Left ventricle myocardium inferior (tissue), 1 donor: ENCODE measurements around the gene BRI3BP. TPM values are rescaled to one million over a fixed set of nuclear protein-coding genes. Genes with fewer than 3 reads are reported as not detected.

Source experiments
- DNase-seq: peaks from one replicate; pipeline ENCODE4 v3.0.0-alpha.2; 2020
- H3K27ac ChIP-seq: fragments of 200-600 bp; replicated peaks from 2 replicates; pipeline ENCODE4 v1.8.0; 2021
- H3K27me3 ChIP-seq: fragments of 200-600 bp; 2 replicates; pipeline ENCODE4 v1.8.0; 2021; ENCODE audit warnings: low read depth
- H3K36me3 ChIP-seq: fragments of 200-600 bp; 2 replicates; pipeline ENCODE4 v1.8.0; 2021
- H3K4me1 ChIP-seq: fragments of 200-600 bp; 2 replicates; pipeline ENCODE4 v1.8.0; 2021
- H3K4me3 ChIP-seq: fragments of 200-600 bp; 2 replicates; pipeline ENCODE4 v1.8.0; 2021; ENCODE audit warnings: mild to moderate bottlenecking, moderate library complexity
- H3K9me3 ChIP-seq: fragments of 200-600 bp; replicated peaks from 2 replicates; pipeline ENCODE4 v1.8.0; 2021
- intact Hi-C: fragments of 100-400 bp; cut with micrococcal nuclease; formaldehyde crosslinking; loops from one replicate; pipeline ENCODE4 v1.11.0; 2022
- total RNA-seq: library from RNA; stranded (reverse); fragmentation: NEBNext Ultra II Directional; extraction: Animal tissue kit (Norgen Biotek cat#: 25700); gene quantifications from one replicate; pipeline ENCODE4 v1.2.1, GENCODE V29; 2021
- TF ChIP-seq, protein P1 (sequence below): fragments of 200-600 bp; IDR thresholded peaks from 2 replicates; pipeline ENCODE4 v1.8.0; 2021; ENCODE audit warnings: antibody characterized with exemption, mild to moderate bottlenecking, borderline replicate concordance
- donor health status: DM: no; HTN: yes; CAD: no; lungs with severe emphysema.

BRI3BP gene
- total RNA-seq, 1 donor from 2014 or later = 4.3 TPM

DNA sequence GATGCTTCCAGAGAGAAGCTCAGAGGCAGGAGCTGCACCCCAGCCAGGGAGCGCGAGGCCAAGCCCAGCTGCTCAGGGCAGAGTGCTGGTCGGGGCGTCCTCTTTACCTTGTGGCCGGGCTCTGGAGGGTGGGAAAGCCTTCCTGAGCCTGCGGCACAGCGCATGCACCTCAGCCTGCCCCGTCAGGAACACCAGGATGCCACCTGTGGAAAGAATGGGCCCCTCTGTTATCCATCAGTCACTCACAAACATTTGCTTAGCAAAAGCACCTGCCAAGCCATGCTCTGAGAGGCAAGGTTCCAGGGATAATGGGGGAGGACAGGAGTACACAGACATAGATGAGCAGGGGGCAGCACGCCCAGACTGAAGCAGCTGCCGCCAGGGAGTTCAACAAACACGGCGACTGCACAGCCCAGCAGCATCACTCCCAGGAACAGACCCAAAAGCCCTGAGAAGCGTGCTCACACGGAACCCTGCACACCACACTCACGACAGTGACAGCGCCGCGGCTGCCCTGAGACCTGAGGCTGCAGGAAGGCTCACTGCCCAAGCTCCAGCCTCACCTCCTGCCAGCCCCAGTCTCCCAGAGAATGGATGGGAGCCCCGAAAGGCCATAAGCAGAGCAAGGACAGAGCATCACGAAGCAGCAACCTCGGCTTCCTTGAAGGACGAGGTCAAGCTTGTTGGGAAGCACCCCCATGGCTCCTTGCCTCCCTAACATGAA lies 26.3 kb upstream of the BRI3BP start:
- no peaks in the 10 kb centered on the region for H3K9me3 ChIP-seq
- intact Hi-C loops = no loop called here
- DNase-seq = no peak
- no peak overlapping the region for H3K4me3 ChIP-seq
- no peaks in the 10 kb centered on the region for H3K4me1 ChIP-seq
- TF ChIP-seq, protein P1, sequence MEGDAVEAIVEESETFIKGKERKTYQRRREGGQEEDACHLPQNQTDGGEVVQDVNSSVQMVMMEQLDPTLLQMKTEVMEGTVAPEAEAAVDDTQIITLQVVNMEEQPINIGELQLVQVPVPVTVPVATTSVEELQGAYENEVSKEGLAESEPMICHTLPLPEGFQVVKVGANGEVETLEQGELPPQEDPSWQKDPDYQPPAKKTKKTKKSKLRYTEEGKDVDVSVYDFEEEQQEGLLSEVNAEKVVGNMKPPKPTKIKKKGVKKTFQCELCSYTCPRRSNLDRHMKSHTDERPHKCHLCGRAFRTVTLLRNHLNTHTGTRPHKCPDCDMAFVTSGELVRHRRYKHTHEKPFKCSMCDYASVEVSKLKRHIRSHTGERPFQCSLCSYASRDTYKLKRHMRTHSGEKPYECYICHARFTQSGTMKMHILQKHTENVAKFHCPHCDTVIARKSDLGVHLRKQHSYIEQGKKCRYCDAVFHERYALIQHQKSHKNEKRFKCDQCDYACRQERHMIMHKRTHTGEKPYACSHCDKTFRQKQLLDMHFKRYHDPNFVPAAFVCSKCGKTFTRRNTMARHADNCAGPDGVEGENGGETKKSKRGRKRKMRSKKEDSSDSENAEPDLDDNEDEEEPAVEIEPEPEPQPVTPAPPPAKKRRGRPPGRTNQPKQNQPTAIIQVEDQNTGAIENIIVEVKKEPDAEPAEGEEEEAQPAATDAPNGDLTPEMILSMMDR = no peak
- no peak overlapping the region for H3K27ac ChIP-seq
- no peaks in the 10 kb centered on the region for H3K27me3 ChIP-seq
- peaks cover 99% of the 10 kb centered on the region for H3K36me3 ChIP-seq

DNA sequence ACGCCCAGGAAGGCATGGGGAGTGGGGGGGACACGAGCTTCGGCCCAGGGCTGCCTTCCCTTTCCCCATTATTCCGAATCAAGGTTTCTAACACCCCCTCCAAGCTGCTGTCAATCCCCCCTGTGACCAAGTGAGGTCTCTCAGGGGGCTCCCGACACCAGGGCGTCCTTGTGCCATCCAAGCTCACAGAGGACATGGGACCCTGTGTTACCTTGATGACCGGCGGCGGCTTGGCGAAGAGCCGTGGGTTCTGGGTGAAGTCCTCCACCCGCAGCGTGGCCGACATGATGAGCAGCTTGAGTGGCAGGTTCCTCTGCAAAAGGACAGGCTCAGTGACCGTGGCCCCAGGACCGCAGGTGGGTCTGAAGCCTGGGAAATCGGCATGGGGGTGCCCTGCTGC lies 24.8 kb upstream of the BRI3BP start:
- Histone ChIP-seq H3K27ac (no peak overlapping the region), H3K36me3 (peaks cover 95% of the 10 kb centered on the region), H3K4me3 (no peak overlapping the region), H3K4me1 (no peaks in the 10 kb centered on the region), H3K27me3 (no peaks in the 10 kb centered on the region), H3K9me3 (no peaks in the 10 kb centered on the region)
- TF ChIP-seq, protein P1 = no peak
- DNase-seq = no peak
- intact Hi-C loops = no loop called here

DNA sequence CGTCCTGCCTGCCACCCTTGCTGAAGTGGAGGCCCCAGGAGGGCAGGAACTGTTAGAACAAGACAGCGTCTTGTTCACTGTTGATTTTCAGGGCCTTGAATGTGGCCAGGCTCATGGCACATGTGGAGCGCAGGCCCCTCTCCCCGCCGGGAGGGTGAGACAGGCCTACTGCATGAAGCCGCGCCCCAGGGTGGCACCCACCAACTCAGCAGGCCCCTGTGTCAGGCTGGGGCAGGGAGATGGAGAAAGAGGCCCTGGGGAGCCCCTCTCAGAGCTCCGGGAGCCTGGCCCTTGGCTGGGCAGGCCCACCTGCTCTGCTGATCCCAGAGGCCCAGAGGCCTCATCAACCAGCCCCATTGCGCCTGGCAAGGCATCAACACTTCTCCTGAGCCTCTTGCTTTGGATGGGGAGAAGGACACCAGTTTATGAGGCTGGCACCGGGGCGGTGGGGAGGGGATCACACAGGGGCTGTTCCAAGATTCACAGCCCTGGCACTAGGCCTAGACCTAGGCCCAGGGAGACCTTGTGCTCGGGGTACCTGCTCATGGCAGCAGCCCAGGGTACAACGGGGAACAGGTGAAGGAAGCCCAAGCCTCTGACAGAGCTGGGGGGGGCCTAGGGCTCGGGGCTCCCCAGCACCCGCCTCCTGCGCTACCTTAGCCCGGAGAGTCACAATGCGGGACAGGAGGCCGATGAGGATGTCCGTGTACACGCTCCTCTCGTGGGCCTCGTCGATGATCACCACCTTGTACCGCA lies 22.6 kb upstream of the BRI3BP start:
- intact Hi-C loops = no loop called here
- no peak overlapping the region for H3K4me3 ChIP-seq

DNA sequence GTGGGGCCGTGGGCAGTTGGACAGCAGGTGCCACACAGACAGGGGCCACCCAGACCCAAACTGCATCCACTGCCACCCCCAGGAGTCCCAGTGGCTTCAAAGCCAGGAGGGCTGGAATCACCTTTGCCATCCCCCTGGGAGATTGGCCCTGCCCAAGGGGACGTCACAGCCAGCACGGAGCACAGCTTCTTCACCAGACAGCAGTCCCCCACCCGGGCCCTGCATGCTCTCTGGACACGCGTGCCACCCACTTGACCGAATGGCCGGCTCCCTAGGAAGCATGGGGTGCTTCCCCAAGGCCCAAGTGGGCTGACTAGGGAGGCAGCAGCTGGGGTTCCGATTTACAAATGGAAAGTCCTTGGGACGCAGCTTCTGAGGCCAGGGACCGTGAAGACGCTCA lies 21.8 kb upstream of the BRI3BP start:
- intact Hi-C loops = no loop called here
- DNase-seq = no peak
- TF ChIP-seq, protein P1 = no peak
- Histone ChIP-seq H3K9me3 (no peaks in the 10 kb centered on the region), H3K36me3 (peaks cover 90% of the 10 kb centered on the region), H3K27ac (no peak overlapping the region), H3K27me3 (no peaks in the 10 kb centered on the region), H3K4me1 (no peaks in the 10 kb centered on the region), H3K4me3 (no peak overlapping the region)

More for the DNA sequence above, 22.6 kb upstream of the BRI3BP start:
- Histone ChIP-seq H3K4me1 (no peaks in the 10 kb centered on the region), H3K27ac (no peak overlapping the region), H3K9me3 (no peaks in the 10 kb centered on the region), H3K36me3 (peaks cover 91% of the 10 kb centered on the region), H3K27me3 (no peaks in the 10 kb centered on the region)
- TF ChIP-seq, protein P1 = no peak
- DNase-seq = no peak

DNA sequence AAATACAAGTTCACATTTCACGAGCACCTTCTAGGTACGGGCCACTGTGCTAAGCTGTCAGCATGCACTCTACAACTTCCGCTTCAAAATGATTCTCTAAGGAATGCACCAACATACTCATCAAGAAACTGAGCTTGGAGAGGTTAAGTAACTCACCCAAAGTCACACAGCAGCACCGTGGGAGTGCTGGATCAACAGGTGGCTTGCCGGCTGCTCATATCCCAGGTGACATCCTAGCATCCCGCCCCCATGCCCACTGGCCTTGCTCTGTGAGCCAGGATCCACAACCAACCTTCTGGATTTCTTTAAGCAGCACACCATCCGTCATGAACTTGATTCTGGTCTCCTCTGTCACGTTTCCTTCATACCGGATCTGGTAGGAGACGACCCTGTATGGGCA lies 21.2 kb upstream of the BRI3BP start:
- H3K27me3 ChIP-seq = no peaks in the 10 kb centered on the region
- H3K27ac ChIP-seq = no peak overlapping the region
- H3K4me1 ChIP-seq = no peaks in the 10 kb centered on the region
- H3K4me3 ChIP-seq = no peak overlapping the region
- TF ChIP-seq, protein P1 = no peak
- H3K9me3 ChIP-seq = no peaks in the 10 kb centered on the region
- H3K36me3 ChIP-seq = peaks cover 90% of the 10 kb centered on the region
- intact Hi-C loops = no loop called here
- no peak for DNase-seq
